GM21526 (cell line): ENCODE measurements around the gene GPR183.

Experiments
- ATAC-seq: cut with Tn5 transposase; IDR thresholded peaks from one replicate; pipeline ENCODE4 v1.9.1; 2021; ENCODE audit warnings: moderate library complexity; ENCODE audit not compliant: unreplicated experiment, low FRiP score

The GPR183 gene

GRCh38 chr13:99313941-99314340 is 6.7 kb upstream of the GPR183 start:
- ATAC-seq = no peak

DNA sequence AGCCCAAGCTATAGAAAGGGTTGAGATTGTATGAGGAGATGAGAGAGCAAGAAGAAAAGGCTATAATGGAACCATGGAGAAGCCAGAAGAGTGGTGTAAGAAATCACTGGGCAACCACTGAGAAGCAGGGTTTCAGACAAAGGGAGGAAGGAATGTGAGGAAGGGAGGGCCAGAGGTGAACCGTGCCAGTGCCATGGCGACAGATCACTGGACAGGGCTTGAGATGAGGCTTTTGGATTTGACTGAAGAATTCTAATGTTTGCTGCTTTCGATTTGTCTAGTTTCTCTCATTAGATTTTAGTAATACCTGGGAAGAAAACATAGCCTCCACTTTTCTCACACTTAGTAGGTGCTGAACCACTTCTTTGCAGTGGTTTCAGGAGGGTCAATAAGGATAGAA is 6.3 kb upstream of the GPR183 start:
- ATAC-seq = no peak

DNA sequence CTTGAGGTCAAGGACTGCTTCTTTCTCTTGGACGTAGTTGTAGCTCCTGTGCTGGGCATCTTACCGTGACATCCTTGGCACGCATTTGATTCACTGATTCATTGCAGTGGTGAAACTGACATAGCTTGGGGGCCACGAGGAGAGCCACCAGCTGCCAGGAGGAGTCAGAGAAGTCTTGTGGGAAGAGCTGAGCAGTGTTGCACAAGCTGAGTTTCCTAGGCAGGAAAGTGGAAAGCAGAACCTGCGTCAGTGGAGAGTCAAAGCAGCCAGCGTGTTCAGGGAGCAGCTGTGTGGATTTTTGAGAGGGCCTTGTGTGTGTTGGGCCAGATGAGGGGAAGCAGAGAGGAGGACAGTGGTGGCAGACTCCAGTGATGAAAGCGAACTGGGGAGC is 5.3 kb upstream of the GPR183 start:
- no peak for ATAC-seq

DNA sequence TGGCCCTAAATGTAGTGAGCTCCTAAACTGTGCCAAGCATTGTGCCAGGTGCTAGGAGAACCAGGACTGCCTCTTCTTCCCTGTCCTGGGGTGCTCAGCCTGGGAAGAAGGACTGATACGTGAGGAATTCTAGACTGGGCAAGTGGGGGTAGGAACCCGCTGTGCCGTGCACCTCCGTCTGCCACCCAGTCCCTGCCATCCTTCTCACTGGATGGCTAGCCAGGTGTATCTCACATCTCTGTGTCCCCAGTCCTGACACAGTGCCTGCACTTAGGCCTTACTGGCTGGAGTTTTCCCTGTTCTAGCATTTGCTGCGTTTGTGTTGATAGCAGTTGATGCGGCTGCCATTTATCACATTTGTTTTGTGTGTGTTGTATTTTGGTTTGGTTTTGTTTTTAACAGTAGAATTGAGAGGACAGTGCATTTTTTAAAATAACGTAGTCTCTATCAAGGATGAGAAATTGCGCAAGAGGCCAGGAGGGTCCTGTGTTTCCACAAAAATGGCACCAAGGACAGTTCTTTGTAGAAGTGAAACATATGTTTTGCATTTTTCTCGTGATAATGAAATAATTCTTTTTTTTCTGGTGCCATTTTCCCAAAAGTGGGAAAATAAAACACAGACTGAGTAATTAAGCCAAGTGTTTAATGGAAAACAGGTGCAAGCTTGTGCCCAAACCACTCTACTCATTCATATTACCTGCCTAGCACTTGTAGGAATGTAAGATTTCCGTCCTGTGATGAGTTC is 4.7 kb upstream of the GPR183 start:
- ATAC-seq = no peak

DNA sequence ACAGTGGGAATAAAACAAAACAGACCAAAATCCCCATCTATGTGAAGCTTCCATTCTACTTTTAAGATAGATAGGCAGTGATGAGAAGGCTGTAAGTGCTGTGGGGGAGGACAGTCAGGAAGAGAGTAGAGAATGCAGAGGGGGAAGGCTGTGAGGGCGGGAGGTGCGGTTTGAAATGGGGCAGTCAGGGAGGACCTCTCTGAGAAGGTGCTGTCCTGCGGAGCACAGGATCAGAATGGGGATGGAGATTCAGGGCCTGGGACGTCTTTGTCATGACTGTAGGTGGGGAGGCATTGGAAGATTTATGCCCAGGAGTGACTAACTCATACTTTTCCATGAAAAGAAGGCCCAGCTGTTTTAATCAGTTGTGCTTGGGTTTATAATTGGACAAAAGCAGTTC is 3.9 kb upstream of the GPR183 start:
- no peak for ATAC-seq

DNA sequence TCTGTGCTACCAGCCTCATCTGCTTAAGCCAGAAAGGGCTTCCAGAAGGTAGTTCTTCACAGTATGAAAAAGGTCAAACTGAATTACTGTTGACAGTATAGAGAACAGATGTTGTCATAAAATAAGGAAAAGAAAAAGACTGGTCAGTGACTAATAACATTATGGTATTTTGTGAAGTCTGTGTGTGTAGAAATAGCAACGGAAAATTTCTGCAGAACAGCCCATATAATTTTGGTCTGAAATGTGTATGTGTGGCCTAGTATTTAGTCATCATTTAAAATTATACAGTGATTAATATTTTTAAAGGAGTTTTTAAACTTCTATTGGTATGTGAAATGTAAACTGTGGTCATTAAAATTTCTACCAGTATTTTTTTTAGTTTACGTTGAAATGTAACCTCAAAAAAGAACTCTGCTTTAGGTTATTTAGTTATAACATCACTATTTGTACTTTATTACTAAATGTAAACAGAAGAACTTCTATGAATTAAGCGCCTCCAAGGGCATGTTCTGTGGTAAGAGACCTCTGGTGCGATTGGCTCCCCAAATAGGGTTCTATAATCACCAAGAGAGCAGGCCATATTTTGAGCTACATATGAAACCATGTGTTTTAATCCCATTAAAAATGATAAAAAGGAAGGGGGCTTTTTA is 3.3 kb upstream of the GPR183 start:
- ATAC-seq = no peak

DNA sequence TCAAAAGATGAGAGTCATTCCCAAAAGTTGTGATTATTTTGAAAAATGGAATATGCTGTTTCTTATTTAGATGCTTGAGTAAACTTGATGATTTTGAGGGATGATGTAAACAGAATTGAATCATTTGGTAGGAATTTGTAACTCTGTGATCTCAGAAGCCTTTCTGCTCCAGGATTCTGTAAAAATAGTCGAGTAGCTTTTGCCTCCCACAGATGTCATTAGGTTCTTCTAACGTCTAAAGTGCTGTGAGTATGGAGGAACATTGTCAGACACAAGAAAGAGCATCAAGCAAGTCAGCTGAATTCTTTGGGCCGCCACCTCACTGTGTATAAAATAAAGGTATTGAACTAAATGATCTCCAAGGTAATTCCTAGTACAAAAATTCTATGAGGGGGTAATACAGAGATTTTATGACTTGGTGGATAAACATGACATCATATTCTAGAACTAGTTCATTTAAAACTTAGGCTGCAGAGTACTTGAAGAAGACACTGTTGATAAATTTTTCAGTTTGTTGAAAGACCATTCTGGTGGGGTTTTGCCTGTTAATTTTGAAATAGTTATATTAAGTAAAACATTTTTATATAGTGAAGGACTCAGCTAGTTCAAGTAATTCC is 1.4 kb upstream of the GPR183 start:
- no peak for ATAC-seq

- ATAC-seq = no peak
Observed at GRCh38 chr13:99307648-99308339, 595 bp upstream of the GPR183 start.

- no peak for ATAC-seq
Observed at GRCh38 chr13:99305566-99305965, 1.6 kb downstream of the GPR183 start.

DNA sequence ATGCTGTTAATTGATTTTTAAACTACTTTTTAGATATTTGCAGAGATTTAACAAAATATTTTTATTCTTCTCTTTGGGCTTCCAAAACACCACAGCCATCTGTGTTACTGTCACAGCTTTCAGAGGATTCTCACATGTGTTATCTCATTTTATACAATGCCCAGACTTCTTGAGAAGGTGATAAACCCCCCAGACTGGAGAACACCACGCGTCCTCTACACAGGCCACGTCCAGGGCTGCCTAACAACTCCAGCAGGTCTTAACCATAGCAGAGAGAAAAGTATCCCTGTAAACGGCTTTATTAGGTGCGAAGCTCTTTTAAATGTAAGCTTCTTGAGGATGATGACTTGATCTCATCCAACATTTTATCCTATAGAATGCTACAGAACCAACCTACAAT is 2.0 kb downstream of the GPR183 start:
- ATAC-seq = no peak

- ATAC-seq = no peak
Observed at GRCh38 chr13:99304541-99304940, 2.7 kb downstream of the GPR183 start.

GRCh38 chr13:99303863-99304521 is 3.2 kb downstream of the GPR183 start:
- ATAC-seq = no peak

DNA sequence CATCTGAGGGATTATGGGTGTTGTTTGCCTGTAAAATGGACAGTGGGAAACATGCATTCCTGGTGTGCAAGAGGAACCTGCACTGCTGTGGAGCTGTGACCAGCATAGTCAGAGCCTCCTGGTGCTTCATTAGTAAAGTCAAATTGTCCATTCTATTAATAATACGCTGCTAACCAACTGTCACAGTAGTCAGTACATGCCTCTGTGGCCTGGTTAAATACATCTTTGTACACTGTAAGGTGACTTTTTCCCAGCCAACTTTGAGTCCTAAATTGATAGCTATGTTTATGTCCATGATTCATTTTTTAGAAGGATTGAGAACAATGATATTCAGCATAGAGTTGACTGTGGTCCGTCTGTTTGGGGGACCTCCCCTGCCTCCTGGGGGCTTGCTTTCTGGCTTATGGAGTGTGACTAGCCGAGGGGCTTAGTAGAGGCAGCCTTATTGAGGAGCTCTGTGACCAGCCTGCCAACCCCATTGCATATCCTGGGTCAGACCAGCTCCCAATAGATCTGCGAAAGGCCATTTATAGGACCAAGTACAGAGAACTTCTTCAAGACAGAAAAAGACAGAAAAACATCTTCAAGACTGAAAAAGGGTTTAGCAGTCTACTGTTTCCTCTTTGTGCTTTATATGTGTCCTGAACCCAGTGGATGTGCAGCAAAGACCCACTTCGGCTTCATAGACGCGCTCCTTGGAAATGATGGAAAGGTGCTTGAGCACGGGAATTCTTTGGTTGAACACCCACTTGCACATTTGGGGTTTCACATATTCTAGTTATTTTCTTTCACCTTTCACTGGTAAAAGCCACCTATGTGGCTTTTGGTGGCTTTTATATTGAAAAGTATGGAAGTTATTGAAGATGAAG is 4.3 kb downstream of the GPR183 start:
- no peak for ATAC-seq

GRCh38 chr13:99301913-99302636 is 5.1 kb downstream of the GPR183 start:
- no peak for ATAC-seq

GRCh38 chr13:99301056-99301838 is 6.0 kb downstream of the GPR183 start:
- ATAC-seq = no peak

DNA sequence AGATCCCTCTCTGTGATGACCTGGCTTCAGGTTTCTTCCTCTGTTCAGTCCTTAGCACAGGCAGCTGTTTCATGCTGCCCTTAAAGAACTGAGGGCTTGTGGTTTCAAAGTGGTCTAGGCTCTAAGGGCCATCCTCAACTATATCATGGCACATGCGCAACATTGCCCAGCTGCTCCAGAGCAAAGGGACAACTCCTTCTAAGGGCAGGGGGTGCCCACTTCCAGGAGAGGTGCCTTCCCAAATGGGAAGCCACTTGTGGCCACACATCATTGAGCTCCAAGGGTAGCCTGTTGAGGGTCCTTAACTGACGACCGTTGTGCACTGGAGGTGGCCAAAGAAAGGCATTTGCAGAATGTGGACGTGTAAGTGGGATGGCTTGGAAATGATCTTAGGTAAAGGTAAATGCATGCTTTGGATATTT is 7.3 kb downstream of the GPR183 start:
- ATAC-seq = no peak

DNA sequence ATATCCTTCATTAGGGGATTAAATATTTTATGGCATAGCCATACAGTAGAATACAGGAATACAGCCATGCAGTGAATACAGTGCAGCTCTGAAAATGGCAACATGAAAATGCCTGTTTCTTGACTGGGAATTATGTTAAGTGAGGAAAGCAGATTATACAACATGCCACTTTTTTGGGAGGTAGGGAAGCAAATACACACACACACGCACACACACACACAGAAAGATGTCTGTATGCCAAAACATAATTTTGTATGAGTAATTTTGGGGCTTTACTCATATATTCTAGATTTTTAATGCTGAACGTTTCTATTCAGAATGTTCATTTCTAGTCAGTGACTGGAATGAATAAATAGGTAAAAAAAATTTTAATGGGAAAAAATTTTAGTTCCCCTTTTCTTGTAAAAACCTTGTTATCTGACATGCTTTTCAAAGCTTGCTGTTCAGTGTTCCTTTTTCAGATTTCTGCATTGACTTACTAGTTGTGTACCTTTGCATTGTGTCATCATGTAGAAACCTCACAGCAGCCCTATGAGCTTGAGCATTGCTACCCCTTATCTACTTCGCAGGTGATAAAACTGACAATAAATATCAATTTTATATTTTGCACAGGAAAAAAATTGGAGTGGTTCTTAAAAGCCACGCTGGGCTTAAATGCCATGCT is 7.8 kb downstream of the GPR183 start:
- ATAC-seq = no peak

- no peak for ATAC-seq
Observed at GRCh38 chr13:99298056-99298455, 9.1 kb downstream of the GPR183 start.
